ENCODE measurements around the gene IPO4.

The IPO4 gene

DNA sequence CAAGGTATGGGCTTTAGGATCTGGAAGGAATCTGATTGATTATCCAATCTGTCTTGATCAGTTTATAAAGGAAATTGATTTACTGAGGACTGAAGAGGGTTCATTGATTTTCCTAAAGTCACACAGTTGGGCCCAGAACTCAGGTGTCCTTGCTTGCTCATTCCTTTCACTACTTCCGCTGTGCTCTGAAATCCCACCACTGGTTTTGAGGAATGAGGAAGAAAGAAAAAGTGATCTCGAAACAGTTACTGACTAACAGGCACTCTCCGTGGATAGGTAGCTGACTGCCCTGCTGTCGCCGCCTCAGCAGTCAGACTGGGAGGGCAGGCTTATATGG is 58.3 kb downstream of the IPO4 start, which contains the start of gene FITM1:
TSS of gene FITM1 (plus strand) at position 280 of the 337 bp plus-strand sequence. CDS start 905 bp downstream, outside the sequence.
- H3K27ac ChIP-seq, result no peak within 1 kb of the TSS

More for the DNA sequence above, 58.3 kb downstream of the IPO4 start, which contains the start of gene FITM1:
- TF ChIP-seq, protein P1, sequence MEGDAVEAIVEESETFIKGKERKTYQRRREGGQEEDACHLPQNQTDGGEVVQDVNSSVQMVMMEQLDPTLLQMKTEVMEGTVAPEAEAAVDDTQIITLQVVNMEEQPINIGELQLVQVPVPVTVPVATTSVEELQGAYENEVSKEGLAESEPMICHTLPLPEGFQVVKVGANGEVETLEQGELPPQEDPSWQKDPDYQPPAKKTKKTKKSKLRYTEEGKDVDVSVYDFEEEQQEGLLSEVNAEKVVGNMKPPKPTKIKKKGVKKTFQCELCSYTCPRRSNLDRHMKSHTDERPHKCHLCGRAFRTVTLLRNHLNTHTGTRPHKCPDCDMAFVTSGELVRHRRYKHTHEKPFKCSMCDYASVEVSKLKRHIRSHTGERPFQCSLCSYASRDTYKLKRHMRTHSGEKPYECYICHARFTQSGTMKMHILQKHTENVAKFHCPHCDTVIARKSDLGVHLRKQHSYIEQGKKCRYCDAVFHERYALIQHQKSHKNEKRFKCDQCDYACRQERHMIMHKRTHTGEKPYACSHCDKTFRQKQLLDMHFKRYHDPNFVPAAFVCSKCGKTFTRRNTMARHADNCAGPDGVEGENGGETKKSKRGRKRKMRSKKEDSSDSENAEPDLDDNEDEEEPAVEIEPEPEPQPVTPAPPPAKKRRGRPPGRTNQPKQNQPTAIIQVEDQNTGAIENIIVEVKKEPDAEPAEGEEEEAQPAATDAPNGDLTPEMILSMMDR (IDR thresholded peaks at IDR 0.05), result no peak
- TF ChIP-seq ZFX (IDR thresholded peaks at IDR 0.05; ENCODE audit: borderline replicate concordance), result no peak

Measured in 22Rv1 (cell line).